ENCODE results near the gene YKT6. TPM values are rescaled to one million over a fixed set of nuclear protein-coding genes. Genes with fewer than 3 reads are reported as not detected.

The YKT6 gene
- total RNA-seq, 1 donor from 2014 or later, result 131 TPM

DNA sequence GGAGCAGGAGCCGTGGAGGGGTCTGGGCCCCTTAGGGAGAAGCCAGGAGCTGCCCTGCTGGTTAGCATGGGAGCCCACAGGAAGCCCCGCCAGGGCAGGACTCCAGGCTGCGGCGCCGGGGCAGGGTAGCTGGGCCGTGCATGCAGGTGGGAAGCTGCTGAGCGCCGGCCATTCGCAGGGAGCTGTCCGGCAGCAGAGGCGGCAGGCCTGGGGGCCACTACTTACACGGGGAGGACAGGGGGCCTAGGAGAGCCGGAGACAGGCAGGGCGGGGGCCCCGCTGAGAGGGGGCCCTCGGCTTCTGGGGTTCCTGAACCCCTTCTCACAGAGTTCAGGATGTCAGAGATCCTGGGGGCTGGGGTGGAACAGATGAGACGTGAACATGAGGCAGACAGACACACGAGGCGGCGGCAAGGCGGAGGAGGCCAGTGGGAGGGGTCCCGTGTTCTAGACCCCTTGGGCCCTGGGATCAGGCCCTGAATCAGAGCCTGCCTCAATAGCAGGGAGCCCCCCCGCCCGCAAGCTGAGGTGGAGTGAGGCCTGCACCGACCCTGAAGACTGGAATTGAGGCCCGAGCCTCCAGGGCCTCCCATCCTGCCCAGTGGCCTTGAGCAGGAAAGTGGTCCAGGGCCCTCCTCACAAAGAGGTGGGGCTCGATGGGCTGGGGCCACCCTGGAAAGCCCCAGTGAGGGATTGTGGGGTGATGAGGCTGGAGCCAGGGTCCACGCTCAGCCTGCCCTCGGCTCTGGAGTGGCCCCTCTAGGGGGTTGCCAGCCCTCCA, 28.0 kb downstream of the YKT6 start:
- TF ChIP-seq, protein P1, sequence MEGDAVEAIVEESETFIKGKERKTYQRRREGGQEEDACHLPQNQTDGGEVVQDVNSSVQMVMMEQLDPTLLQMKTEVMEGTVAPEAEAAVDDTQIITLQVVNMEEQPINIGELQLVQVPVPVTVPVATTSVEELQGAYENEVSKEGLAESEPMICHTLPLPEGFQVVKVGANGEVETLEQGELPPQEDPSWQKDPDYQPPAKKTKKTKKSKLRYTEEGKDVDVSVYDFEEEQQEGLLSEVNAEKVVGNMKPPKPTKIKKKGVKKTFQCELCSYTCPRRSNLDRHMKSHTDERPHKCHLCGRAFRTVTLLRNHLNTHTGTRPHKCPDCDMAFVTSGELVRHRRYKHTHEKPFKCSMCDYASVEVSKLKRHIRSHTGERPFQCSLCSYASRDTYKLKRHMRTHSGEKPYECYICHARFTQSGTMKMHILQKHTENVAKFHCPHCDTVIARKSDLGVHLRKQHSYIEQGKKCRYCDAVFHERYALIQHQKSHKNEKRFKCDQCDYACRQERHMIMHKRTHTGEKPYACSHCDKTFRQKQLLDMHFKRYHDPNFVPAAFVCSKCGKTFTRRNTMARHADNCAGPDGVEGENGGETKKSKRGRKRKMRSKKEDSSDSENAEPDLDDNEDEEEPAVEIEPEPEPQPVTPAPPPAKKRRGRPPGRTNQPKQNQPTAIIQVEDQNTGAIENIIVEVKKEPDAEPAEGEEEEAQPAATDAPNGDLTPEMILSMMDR (IDR thresholded peaks at IDR 0.05), result no peak
- DNase-seq (ENCODE audit: low spot score), result no peak
- H3K36me3 Mint-ChIP-seq (ENCODE audit: low read depth), result no peaks in the 10 kb centered on the region
- no peak overlapping the region for H3K27ac Mint-ChIP-seq (ENCODE audit: unreplicated experiment)
- no peak overlapping the region for H3K4me3 Mint-ChIP-seq (ENCODE audit: unreplicated experiment)
- no peaks in the 10 kb centered on the region for H3K4me1 Mint-ChIP-seq (ENCODE audit: low read depth)
- no peaks in the 10 kb centered on the region for H3K9me3 Mint-ChIP-seq (ENCODE audit: low read depth)
- H3K27me3 Mint-ChIP-seq (ENCODE audit: low read depth), result peaks cover 8% of the 10 kb centered on the region

DNA sequence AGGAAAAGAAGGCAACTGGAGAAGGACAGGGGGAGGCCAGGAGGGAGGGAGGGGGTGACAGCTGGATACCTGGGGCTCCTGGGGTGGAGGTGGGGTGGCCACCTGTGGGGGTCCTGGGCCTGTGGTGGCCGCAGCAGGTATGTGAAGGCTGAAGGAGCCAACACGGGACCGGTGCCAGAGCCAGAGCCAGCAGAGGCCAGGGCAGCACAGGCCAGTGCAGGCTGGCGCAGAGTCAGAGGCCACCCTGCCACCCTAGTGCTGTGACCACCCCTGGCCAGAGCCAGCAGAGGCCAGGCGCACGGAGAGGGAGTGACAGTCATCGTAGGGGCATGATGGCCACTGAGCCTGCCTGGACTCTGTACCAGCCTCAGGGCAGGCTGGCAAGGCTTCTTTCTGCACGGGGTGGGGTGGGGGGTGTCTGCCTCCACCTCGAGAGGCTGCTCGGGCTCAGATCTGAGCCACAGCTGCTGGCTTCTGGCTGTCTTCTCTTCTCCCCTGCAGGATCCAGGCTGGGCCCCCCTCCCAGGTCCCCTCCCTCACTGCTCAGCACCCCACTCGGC, 28.8 kb downstream of the YKT6 start:
- Mint-ChIP-seq H3K36me3 (ENCODE audit: low read depth) (no peaks in the 10 kb centered on the region), H3K9me3 (ENCODE audit: low read depth) (no peaks in the 10 kb centered on the region), H3K27me3 (ENCODE audit: low read depth) (peaks cover 8% of the 10 kb centered on the region), H3K27ac (ENCODE audit: unreplicated experiment) (no peak overlapping the region), H3K4me3 (ENCODE audit: unreplicated experiment) (no peak overlapping the region), H3K4me1 (ENCODE audit: low read depth) (no peaks in the 10 kb centered on the region)
- TF ChIP-seq, protein P1 (IDR thresholded peaks at IDR 0.05), result no peak
- no peak for DNase-seq (ENCODE audit: low spot score)

DNA sequence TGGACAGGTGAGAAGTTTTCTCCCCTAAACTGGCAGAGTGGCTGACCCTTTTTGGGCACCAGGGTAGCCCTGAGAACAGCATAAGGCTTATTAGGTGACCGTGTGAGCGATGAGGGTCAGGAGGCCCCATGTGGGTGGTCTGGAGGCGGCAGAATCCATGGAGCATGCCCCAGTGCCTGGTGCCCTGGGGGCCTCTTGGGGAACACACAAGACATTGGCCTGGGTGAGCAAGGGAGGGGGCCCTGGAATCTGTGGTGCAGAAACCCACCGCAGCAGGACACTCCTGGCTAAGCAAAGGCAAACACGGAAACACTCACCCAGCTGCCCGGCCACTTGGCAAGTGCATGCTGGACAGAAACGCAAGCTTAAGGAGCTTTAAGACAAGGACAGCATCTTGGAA, 29.5 kb downstream of the YKT6 start:
- no peak overlapping the region for H3K27ac Mint-ChIP-seq (ENCODE audit: unreplicated experiment)
- TF ChIP-seq, protein P1 (IDR thresholded peaks at IDR 0.05), result no peak
- no peaks in the 10 kb centered on the region for H3K4me1 Mint-ChIP-seq (ENCODE audit: low read depth)
- H3K27me3 Mint-ChIP-seq (ENCODE audit: low read depth), result peaks cover 8% of the 10 kb centered on the region
- DNase-seq (ENCODE audit: low spot score), result no peak
- no peaks in the 10 kb centered on the region for H3K36me3 Mint-ChIP-seq (ENCODE audit: low read depth)
- H3K4me3 Mint-ChIP-seq (ENCODE audit: unreplicated experiment), result no peak overlapping the region
- H3K9me3 Mint-ChIP-seq (ENCODE audit: low read depth), result no peaks in the 10 kb centered on the region

DNA sequence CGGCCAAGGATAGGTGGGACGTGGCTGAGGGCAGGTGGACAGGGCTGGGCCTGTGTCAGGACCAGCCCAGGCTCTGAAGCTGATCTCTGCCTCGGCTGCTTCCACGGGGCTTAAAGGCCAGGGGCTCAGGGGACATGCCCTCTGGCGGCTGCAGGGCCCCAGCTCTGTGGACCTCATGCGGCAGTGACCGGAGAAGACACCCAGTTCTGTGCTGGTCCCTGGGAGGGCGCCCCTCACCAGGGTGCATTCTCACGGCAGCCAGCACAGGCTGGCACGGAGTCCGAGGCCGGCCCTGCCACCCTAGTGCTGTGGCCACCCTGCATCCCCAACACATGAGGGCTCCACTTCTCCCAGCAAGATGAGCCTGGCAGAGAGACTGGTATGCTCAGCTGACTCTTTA, 30.3 kb downstream of the YKT6 start:
- no peaks in the 10 kb centered on the region for H3K4me1 Mint-ChIP-seq (ENCODE audit: low read depth)
- H3K9me3 Mint-ChIP-seq (ENCODE audit: low read depth), result no peaks in the 10 kb centered on the region
- TF ChIP-seq, protein P1 (IDR thresholded peaks at IDR 0.05), result no peak
- DNase-seq (ENCODE audit: low spot score), result no peak
- H3K4me3 Mint-ChIP-seq (ENCODE audit: unreplicated experiment), result no peak overlapping the region
- peaks cover 2% of the 10 kb centered on the region for H3K27me3 Mint-ChIP-seq (ENCODE audit: low read depth)
- no peak overlapping the region for H3K27ac Mint-ChIP-seq (ENCODE audit: unreplicated experiment)
- H3K36me3 Mint-ChIP-seq (ENCODE audit: low read depth), result no peaks in the 10 kb centered on the region

DNA sequence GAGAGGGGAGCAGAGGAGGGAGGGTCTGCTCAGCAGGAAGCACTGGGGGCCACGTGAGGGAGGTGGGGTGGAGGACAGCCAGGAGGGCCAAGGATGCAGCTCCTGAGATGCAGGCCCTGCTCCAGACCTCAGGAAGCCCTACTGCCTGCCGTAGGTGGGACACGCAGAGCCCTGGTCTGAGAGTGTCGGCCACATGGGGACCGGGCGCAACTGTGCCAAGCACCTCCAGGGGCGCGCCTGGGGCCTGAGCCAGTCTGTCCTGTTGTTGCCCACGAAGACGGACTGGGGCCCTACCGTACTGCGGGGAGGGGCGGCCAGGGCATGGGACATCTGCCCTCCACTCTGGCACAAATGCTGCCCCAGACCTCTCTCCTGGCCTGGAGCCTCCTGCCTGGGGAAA, 31.6 kb downstream of the YKT6 start:
- TF ChIP-seq, protein P1 (IDR thresholded peaks at IDR 0.05), result no peak
- Mint-ChIP-seq H3K4me1 (ENCODE audit: low read depth) (no peaks in the 10 kb centered on the region), H3K27me3 (ENCODE audit: low read depth) (no peaks in the 10 kb centered on the region), H3K36me3 (ENCODE audit: low read depth) (no peaks in the 10 kb centered on the region), H3K27ac (ENCODE audit: unreplicated experiment) (no peak overlapping the region), H3K4me3 (ENCODE audit: unreplicated experiment) (no peak overlapping the region), H3K9me3 (ENCODE audit: low read depth) (no peaks in the 10 kb centered on the region)
- DNase-seq (ENCODE audit: low spot score), result no peak
